Measurements from ENCODE around the gene ATP8B4.

The ATP8B4 gene

DNA sequence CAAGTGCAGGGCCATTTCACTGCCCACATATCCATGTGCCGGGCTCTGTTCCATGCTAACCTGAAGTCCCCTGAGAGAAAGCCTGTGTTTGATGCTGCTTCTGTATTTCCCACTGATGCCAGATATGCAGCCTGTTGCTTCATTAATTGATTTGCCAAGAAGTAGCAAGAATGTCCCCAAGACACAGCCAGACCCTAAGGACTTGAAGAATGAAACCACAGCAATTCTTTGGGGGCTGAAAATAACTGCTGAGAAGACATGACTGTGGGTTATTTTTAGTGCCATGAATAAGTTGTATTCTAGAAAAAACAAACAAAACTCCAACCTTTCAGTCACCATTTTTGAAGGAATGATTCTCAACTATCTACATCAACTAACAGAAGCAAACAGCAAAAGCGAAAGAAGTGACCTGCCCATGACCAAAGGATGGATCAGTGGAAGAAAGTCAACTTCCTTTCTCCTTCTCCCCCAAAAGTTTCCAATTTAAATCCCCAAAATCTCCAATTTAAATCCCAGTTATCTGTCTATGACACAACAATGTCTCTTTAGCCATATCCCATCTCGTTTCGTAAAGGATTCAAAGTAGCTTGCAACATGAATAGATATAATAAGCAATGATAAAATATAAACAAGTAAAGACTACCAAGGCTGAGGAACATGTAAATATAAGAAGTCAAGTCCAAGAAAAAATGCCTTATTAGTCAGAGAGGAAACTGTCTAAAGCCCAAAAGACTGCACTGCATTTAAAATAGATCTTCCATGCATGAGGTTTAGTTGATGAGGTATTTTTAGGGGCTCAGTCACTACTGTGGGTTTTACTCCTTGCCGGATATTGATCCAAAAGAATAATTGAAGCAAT is 271.4 kb downstream of the ATP8B4 start:
- DNase-seq = no peak

DNA sequence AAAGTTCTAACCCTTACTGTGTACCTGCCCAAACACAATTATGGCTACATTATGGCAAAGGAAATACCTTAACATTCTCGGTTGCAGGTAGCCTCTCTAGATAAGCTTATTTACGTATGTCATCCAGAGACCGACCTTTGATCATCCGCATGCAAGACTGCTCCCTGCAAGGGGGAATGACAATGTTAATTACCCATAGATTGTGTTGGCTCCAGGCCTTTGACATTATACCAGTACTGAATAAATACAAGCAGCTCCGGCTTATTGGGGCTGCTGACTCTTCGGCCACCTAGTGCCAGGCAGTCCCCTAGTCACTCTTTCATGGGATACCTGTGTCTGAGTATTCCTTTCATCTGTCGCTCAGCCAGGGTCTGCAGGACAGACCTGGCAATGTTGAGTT is 274.6 kb downstream of the ATP8B4 start:
- DNase-seq = no peak

DNA sequence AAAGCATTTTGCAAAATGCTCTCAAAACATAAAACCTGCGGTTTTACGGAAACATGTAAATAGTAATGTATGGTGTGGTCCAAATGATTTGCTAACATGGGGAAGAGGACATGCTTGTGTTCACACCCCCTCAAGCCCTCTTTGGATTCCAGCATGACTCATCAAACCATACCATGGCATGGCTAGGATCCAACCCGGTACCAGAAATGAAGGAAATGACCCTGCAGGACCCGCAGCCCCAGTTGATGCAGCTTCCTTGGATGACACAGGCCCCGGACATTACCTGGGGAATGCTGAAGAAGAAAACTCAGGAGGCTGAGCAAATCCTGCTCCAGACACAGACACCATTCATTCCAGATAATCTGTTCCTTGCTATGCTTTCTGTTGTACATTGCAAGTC is 275.3 kb downstream of the ATP8B4 start:
- DNase-seq = no peak

GRCh38 chr15:49842031-49842730 is 276.9 kb downstream of the ATP8B4 start:
- DNase-seq = no peak

- no peak for DNase-seq
Measured at GRCh38 chr15:49832511-49832910, 286.5 kb downstream of the ATP8B4 start.

GRCh38 chr15:49831206-49831965 is 287.6 kb downstream of the ATP8B4 start:
- DNase-seq = no peak

DNA sequence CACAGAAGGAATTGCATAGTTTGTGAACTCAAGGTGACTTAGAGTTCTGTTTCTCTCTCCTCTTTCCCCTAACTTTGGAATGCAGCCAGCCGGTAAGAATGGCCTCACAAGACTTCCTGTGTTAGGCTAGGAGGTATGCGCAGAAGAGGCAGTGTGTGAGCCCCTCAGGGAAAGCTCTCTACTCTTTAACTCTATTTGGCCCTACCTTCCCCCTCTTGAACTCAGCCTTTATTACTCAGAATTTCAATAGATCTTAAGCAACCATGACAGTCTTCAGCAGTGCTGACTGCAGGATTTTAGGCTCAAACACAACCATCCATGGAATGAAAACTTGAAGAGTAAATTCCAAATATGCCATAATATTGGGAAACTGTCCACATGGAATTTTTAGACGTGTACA is 288.6 kb downstream of the ATP8B4 start:
- DNase-seq = no peak

- DNase-seq = no peak
Measured at GRCh38 chr15:49827311-49827710, 291.7 kb downstream of the ATP8B4 start.

- no peak for DNase-seq
Measured at GRCh38 chr15:49826640-49827234, 292.3 kb downstream of the ATP8B4 start.

GRCh38 chr15:49824775-49825099 is 294.3 kb downstream of the ATP8B4 start:
- no peak for DNase-seq

- no peak for DNase-seq
Measured at GRCh38 chr15:49823987-49824774, 294.9 kb downstream of the ATP8B4 start.

DNA sequence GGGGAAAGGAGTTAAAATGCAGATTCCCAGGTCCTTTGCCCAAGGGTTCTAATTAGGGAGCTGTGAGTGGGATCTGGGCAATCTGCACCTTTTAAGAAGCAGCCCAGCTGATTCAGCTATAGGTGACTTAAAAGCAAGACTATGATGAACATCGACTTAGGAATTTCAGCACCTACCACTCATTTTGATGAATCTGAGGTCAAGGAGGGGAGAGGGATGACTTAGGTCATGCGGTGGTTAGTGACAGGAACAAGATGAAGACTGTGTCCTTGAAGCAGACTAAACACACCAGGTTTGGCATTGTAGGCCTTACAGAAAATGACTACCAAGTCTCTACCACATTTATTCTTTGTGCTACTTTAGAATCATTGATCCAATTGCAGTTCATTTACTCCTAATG is 301.9 kb downstream of the ATP8B4 start:
- no peak for DNase-seq

GRCh38 chr15:49815950-49816349 is 303.1 kb downstream of the ATP8B4 start:
- DNase-seq = no peak

DNA sequence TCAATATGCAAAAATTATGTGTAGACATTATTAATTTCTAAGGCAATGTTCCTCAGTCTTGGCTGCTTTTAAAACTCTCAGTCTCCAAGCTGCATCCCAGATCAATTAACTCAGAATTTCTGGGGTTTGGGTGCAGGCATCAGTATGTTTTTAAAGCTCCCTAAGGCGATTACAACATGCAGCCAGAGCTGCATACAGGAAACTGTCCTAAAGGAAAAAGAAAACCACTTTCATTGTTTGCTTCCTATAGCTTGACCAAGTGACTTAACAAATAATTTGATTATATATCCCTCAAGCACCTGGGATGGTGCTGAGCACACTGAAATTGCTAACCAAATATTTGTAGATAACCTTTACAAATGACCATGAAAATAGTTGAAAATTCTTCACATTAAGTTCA is 303.5 kb downstream of the ATP8B4 start:
- no peak for DNase-seq

- no peak for DNase-seq
Measured at GRCh38 chr15:49814709-49815108, 304.3 kb downstream of the ATP8B4 start.

DNA sequence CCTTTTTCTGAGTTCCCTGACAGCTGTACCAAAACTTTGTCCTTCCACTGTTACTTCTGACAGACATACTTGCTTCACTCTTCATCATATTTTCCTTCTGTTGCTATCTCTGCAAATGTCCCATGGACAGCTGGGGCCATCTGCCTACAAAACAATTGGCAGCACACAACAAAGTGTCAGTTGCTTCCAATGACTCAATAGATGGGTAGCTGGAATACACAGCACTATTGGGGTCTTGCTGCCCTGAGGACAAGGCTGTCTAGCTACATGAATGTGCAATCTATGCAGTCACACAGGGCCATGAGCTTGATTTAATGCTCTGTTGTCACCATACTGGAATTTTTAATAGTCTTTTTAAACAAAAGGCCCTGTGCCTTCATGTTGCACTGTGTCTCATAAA is 305.4 kb downstream of the ATP8B4 start:
- no peak for DNase-seq

DNA sequence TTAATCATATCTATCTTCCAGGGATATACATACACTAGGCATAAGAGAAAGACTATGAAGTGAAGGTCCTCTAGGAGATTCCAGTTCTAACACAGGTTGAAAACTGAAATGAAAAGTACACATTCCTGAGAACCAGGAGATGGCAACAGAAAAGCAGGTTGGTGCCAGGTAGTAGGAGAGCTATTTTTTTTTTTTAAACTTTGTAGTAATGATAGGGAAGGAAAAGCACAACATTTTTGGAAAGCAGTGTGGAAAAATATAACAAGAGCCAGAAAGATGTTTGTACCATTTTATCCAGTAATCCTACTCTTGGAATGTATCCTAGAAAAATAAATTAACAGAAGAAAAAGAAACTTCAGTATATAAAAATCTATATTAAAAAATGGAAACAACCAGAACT is 308.3 kb downstream of the ATP8B4 start:
- DNase-seq = no peak

GRCh38 chr15:49809894-49810609 is 309.0 kb downstream of the ATP8B4 start:
- DNase-seq = no peak

DNA sequence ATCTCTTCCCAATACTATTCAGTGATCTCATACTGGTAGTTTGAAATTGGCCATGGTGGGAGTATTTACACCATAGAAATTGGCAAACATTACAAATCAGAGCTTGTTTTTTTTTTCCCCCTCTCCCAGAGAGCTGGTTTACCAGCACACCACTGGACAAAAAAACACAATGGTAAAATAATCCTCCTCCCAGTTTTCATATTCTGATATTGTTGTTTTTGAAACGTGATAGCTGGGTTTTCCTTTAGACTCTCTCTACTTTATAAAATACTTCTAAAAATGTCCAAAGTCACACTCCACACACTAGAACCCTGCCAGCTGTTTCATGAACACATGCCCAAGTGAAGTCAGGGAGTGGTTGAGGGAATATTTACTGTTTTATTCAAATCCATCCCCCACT is 310.7 kb downstream of the ATP8B4 start:
- no peak for DNase-seq
